Breast epithelium (tissue), 4 donors: ENCODE data around the gene HPN. TPM values are rescaled to one million over a fixed set of nuclear protein-coding genes. Genes with fewer than 3 reads are reported as not detected.

Experiments
- DNase-seq, 2 donors: peaks; one replicate each; pipeline ENCODE4 v3.0.0-alpha.2; 2019; ENCODE audit warnings: low spot score in 2 of 2
- H3K27ac ChIP-seq, 2 donors: fragments of 200-600 bp; sonication (generic) in 1 of 2; one replicate each; pipeline ENCODE4 v1.5.1; 2016 to 2019; ENCODE audit warnings: mild to moderate bottlenecking in 1 of 2
- H3K27me3 ChIP-seq, 2 donors: fragments of 200-600 bp; sonication (generic) in 1 of 2; one replicate each; pipeline versions ENCODE4 v1.5.1 to v1.6.0; 2017 to 2019; ENCODE audit warnings: control low read depth in 1 of 2, mild to moderate bottlenecking in 1 of 2
- H3K36me3 ChIP-seq: fragments of 200-600 bp; one replicate; pipeline ENCODE4 v1.5.1; 2019
- H3K4me1 ChIP-seq, 2 donors: fragments of 200-600 bp; sonication (generic); one replicate each; pipeline ENCODE4 v1.5.1; 2016 to 2019; ENCODE audit warnings: control low read depth in 1 of 2
- H3K4me3 ChIP-seq, 3 donors: fragments of 200-600 bp; sonication (generic); 1 replicate in 2 of 3; 2 replicates in 1 of 3; pipeline ENCODE4 v1.5.1; 2016 to 2019; ENCODE audit warnings: mild to moderate bottlenecking in 3 of 3, moderate library complexity in 2 of 3
- H3K9me3 ChIP-seq, 2 donors: fragments of 200-600 bp; sonication (generic) in 1 of 2; one replicate each; pipeline ENCODE4 v1.5.1; 2016 to 2019; ENCODE audit warnings: control low read depth in 1 of 2
- CTCF ChIP-seq, 3 donors: fragments of 450-650 bp; IDR thresholded peaks; one replicate each; pipeline ENCODE4 v1.5.1; 2016 to 2017; ENCODE audit warnings: antibody characterized with exemption in 3 of 3, mild to moderate bottlenecking in 3 of 3, moderate library complexity in 3 of 3
- POLR2A ChIP-seq: fragments of 450-650 bp; IDR thresholded peaks from one replicate; pipeline ENCODE4 v1.6.1; 2016; ENCODE audit warnings: antibody characterized with exemption, mild to moderate bottlenecking, moderate library complexity
- POLR2AphosphoS5 ChIP-seq, 3 donors: sonication (generic); formaldehyde crosslinking; IDR thresholded peaks; one replicate each; pipeline ENCODE4 v1.6.1; 2017; ENCODE audit warnings: antibody characterized with exemption in 3 of 3
- intact Hi-C: fragments of 100-400 bp; cut with DNase I; formaldehyde crosslinking; loops from one replicate; pipeline ENCODE4 v1.15.1; 2023; ENCODE audit warnings: low total_unique reads
- total RNA-seq, 3 donors: library from RNA; depleted of rRNA; stranded (reverse); fragments of >200 nt; gene quantifications; one replicate each; pipeline ENCODE4 v1.1.0, GENCODE V29; 2016

HPN gene
- total RNA-seq, 3 donors from 2014 or later, result 1.8 to 18.0 (median 8.5) TPM

GRCh38 chr19:35021016-35021415, 20.5 kb upstream of the HPN start:
- no peak for TF ChIP-seq POLR2A
- no peak for TF ChIP-seq POLR2AphosphoS5 (IDR thresholded peaks at IDR 0.05)
- no peak for TF ChIP-seq CTCF (IDR thresholded peaks at IDR 0.05)
- H3K27me3 ChIP-seq, result no peaks in the 10 kb centered on the region
- intact Hi-C loops, result no loop called here
- no peak for DNase-seq
- H3K4me1 ChIP-seq, result no peaks in the 10 kb centered on the region
- H3K36me3 ChIP-seq, result peaks cover 9% of the 10 kb centered on the region
- H3K27ac ChIP-seq, result no peak overlapping the region
- no peak overlapping the region for H3K4me3 ChIP-seq
- no peaks in the 10 kb centered on the region for H3K9me3 ChIP-seq

- no peaks in the 10 kb centered on the region for H3K9me3 ChIP-seq
- no peak for DNase-seq
- H3K27me3 ChIP-seq, result no peaks in the 10 kb centered on the region
- no peak overlapping the region for H3K27ac ChIP-seq
- H3K4me1 ChIP-seq, result no peaks in the 10 kb centered on the region
- H3K4me3 ChIP-seq, result no peak overlapping the region
- TF ChIP-seq CTCF (IDR thresholded peaks at IDR 0.05) (no peak), POLR2A (no peak), POLR2AphosphoS5 (IDR thresholded peaks at IDR 0.05) (no peak)
- intact Hi-C loops, result no loop called here
- H3K36me3 ChIP-seq, result peaks cover 13% of the 10 kb centered on the region
Measured at GRCh38 chr19:35021596-35021995, 19.9 kb upstream of the HPN start.

GRCh38 chr19:35022460-35022859, 19.1 kb upstream of the HPN start:
- no peaks in the 10 kb centered on the region for H3K9me3 ChIP-seq
- H3K36me3 ChIP-seq, result peaks cover 14% of the 10 kb centered on the region
- H3K27ac ChIP-seq, result no peak overlapping the region
- no peaks in the 10 kb centered on the region for H3K27me3 ChIP-seq
- no peak overlapping the region for H3K4me3 ChIP-seq
- no peak for DNase-seq
- no peaks in the 10 kb centered on the region for H3K4me1 ChIP-seq
- TF ChIP-seq CTCF (IDR thresholded peaks at IDR 0.05) (no peak), POLR2A (no peak), POLR2AphosphoS5 (IDR thresholded peaks at IDR 0.05) (no peak)
- intact Hi-C loops, result no loop called here

GRCh38 chr19:35023428-35023827, 18.1 kb upstream of the HPN start:
- no peak for DNase-seq
- H3K4me1 ChIP-seq, result no peaks in the 10 kb centered on the region
- TF ChIP-seq POLR2AphosphoS5 (IDR thresholded peaks at IDR 0.05), result no peak
- TF ChIP-seq POLR2A, result no peak
- TF ChIP-seq CTCF (IDR thresholded peaks at IDR 0.05), result no peak
- H3K27me3 ChIP-seq, result no peaks in the 10 kb centered on the region
- no peak overlapping the region for H3K27ac ChIP-seq
- no peak overlapping the region for H3K4me3 ChIP-seq
- H3K9me3 ChIP-seq, result no peaks in the 10 kb centered on the region
- peaks cover 14% of the 10 kb centered on the region for H3K36me3 ChIP-seq
- intact Hi-C loops, result no loop called here

GRCh38 chr19:35024095-35024494, 17.4 kb upstream of the HPN start:
- no peak for TF ChIP-seq POLR2A
- no peak for TF ChIP-seq POLR2AphosphoS5 (IDR thresholded peaks at IDR 0.05)
- no peak for TF ChIP-seq CTCF (IDR thresholded peaks at IDR 0.05)

More at GRCh38 chr19:35024095-35024494, 17.4 kb upstream of the HPN start:
- Histone ChIP-seq H3K4me3 (no peak overlapping the region), H3K36me3 (peaks cover 14% of the 10 kb centered on the region), H3K9me3 (no peaks in the 10 kb centered on the region), H3K4me1 (no peaks in the 10 kb centered on the region), H3K27me3 (no peaks in the 10 kb centered on the region), H3K27ac (no peak overlapping the region)
- DNase-seq, result no peak
- intact Hi-C loops, result no loop called here
